ENCODE results near the gene FCHO1.

DNA sequence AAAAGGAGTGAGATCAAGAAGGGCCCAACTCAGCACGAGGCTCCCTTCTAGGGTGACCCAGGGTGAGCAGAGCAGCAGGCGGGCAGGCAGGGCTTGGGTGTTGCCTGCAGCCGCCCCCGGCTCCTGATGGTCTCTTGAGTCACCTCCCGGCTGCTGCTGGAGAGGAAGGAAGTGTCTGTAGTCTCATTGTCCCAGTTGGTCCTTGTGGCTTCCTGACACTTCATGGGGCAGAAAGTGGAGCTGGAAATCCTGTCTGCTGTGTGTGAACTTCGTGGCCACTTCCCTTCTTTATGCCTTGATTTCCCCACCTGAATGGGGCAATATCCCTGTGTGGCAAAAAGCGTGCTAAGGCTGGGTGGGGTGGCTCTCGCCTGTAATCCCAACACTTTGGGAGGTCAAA, 29.5 kb upstream of the FCHO1 start:
- no peak for TF ChIP-seq POLR2A (IDR thresholded peaks at IDR 0.05; ENCODE audit: low read depth, low read length)
- TF ChIP-seq, protein P1, sequence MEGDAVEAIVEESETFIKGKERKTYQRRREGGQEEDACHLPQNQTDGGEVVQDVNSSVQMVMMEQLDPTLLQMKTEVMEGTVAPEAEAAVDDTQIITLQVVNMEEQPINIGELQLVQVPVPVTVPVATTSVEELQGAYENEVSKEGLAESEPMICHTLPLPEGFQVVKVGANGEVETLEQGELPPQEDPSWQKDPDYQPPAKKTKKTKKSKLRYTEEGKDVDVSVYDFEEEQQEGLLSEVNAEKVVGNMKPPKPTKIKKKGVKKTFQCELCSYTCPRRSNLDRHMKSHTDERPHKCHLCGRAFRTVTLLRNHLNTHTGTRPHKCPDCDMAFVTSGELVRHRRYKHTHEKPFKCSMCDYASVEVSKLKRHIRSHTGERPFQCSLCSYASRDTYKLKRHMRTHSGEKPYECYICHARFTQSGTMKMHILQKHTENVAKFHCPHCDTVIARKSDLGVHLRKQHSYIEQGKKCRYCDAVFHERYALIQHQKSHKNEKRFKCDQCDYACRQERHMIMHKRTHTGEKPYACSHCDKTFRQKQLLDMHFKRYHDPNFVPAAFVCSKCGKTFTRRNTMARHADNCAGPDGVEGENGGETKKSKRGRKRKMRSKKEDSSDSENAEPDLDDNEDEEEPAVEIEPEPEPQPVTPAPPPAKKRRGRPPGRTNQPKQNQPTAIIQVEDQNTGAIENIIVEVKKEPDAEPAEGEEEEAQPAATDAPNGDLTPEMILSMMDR (IDR thresholded peaks at IDR 0.05; ENCODE audit: extremely low read depth in 1 of 2, insufficient read depth in 1 of 2, low read depth in 1 of 2, low read length in 2 of 2): no peak
- peak; percentile 77 for TF ChIP-seq POLR2AphosphoS5 (IDR thresholded peaks at IDR 0.05; ENCODE audit: insufficient read depth, low read depth, low read length)
- TF ChIP-seq FOS (IDR thresholded peaks at IDR 0.05; ENCODE audit: borderline replicate concordance, insufficient read depth, low read length): peak; percentile 79
- no peak for TF ChIP-seq EZH2 (IDR thresholded peaks at IDR 0.05; ENCODE audit: borderline replicate concordance, low read depth, low read length, severe bottlenecking)
- TF ChIP-seq JUN (IDR thresholded peaks at IDR 0.05; ENCODE audit: borderline replicate concordance, insufficient read depth, insufficient read length, low read depth): peak; percentile 61
